Lower leg skin (tissue), 3 donors: ENCODE data around the gene CDH23.

Experiments used
- POLR2A ChIP-seq, 2 donors: fragments of 450-650 bp; IDR thresholded peaks; one replicate each; pipeline ENCODE4 v1.6.1; 2016 to 2017; ENCODE audit warnings: antibody characterized with exemption in 2 of 2, mild to moderate bottlenecking in 1 of 2, moderate library complexity in 1 of 2
- TF ChIP-seq, protein P1 (sequence below), 3 donors: fragments of 450-650 bp; IDR thresholded peaks; one replicate each; pipeline ENCODE4 v1.5.1; 2016; ENCODE audit warnings: antibody characterized with exemption in 3 of 3, mild to moderate bottlenecking in 3 of 3, moderate library complexity in 2 of 3

DNA sequence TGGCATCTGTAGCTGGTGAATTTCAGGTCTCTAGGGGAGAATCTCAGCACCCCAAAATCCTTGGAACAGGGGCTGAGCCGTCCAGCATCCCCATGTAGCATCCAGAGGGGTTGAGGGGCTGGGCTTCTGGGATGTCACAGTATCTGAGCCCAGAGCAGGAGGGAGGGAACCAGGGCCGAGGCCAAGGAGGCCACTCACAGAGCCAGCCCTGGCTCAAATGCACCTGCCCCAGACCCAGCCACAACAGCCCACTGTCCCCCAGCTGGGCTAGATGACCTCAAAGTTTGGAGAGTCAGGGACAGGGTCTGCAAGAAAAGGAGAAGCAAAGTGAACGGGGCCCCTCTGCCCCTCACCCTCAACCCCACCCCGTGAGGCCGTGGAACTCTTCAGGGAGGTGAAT is 354.3 kb downstream of the CDH23 start:
- TF ChIP-seq, protein P1, sequence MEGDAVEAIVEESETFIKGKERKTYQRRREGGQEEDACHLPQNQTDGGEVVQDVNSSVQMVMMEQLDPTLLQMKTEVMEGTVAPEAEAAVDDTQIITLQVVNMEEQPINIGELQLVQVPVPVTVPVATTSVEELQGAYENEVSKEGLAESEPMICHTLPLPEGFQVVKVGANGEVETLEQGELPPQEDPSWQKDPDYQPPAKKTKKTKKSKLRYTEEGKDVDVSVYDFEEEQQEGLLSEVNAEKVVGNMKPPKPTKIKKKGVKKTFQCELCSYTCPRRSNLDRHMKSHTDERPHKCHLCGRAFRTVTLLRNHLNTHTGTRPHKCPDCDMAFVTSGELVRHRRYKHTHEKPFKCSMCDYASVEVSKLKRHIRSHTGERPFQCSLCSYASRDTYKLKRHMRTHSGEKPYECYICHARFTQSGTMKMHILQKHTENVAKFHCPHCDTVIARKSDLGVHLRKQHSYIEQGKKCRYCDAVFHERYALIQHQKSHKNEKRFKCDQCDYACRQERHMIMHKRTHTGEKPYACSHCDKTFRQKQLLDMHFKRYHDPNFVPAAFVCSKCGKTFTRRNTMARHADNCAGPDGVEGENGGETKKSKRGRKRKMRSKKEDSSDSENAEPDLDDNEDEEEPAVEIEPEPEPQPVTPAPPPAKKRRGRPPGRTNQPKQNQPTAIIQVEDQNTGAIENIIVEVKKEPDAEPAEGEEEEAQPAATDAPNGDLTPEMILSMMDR (IDR thresholded peaks at IDR 0.05) = no peak
- no peak for TF ChIP-seq POLR2A (IDR thresholded peaks at IDR 0.05)
